HCT116 (cell line): Measurements from ENCODE around the gene TPK1. TPM values are rescaled to one million over a fixed set of nuclear protein-coding genes. Genes with fewer than 3 reads are reported as not detected.

Source experiments
- ATAC-seq: fragments of 200-7000 bp; cut with Tn5 transposase; 2 replicates; pipeline ENCODE4 v1.9.1; 2020; ENCODE audit warnings: mild to moderate bottlenecking, moderate library complexity
- BruUV-seq: library from RNA; stranded (reverse); fragments of 400-500 nt; replicated peaks from 2 replicates; lab custom pipeline; 2021; lab: Mats Ljungman, UMichigan
- CTCF ChIA-PET: fragments of 300-600 bp; sonication (Branson Sonifier 250); formaldehyde crosslinking; loops from one replicate; lab custom pipeline; 2021; ENCODE audit warnings: antibody characterized with exemption; lab: Charles Lee
- POLR2A ChIA-PET: fragments of 300-600, 350-600 bp; sonication (Branson Sonifier 250); formaldehyde crosslinking; loops from one replicate; lab custom pipeline; 2021; ENCODE audit warnings: antibody characterized with exemption; lab: Charles Lee
- RAD21 ChIA-PET, 2 experiments: fragments of 300-600 bp; sonication (Branson Sonifier 250); formaldehyde crosslinking; loops; one replicate each; lab custom pipeline; 2023; ENCODE audit warnings: low total read pairs in 2 of 2; ENCODE audit not compliant: uncharacterized antibody in 2 of 2, unreplicated experiment in 2 of 2, low non-redundant PET in 1 of 2; lab: Charles Lee
- DNase-seq: peaks from one replicate; pipeline ENCODE4 v3.0.0-alpha.2; 2010; ENCODE audit warnings: low read depth, low spot score
- H2AFZ ChIP-seq: fragments of 200-600 bp; shearing (Covaris generic), sonication (generic); 2 replicates; pipeline ENCODE4 v1.6.1; 2017; ENCODE audit warnings: low read depth, mixed run types, mixed read lengths, antibody characterized with exemption, low read length; ENCODE audit not compliant: poor library complexity, severe bottlenecking
- H3K27ac ChIP-seq: 2 replicates; pipeline ENCODE4 v1.5.1; 2012; ENCODE audit warnings: low read depth, low read length
- H3K27me3 ChIP-seq: fragments of 200-600 bp; sonication (generic); 2 replicates; pipeline ENCODE4 v1.6.1; 2016; ENCODE audit warnings: mixed run types, low read length, mixed read lengths; ENCODE audit not compliant: insufficient read depth
- H3K36me3 ChIP-seq, 2 experiments: fragments of 200-500 bp in 1 of 2; fragments of 200-600 bp in 1 of 2; sonication (Bioruptor generic) in 1 of 2; sonication (generic) in 1 of 2; 2 replicates each; pipeline versions ENCODE4 v1.5.1 to v1.6.1; 2014 to 2016; ENCODE audit warnings: low read length in 2 of 2, inconsistent platforms in 1 of 2, mixed read lengths in 1 of 2, mixed run types in 1 of 2; ENCODE audit not compliant: insufficient read depth in 2 of 2, control insufficient read depth in 1 of 2
- H3K4me1 ChIP-seq, 2 experiments: fragments of 200-600 bp in 1 of 2; sonication (generic) in 1 of 2; 2 replicates each; pipeline versions ENCODE4 v1.5.1 to v1.6.1; 2012 to 2017; ENCODE audit warnings: low read length in 2 of 2, inconsistent platforms in 1 of 2, mild to moderate bottlenecking in 1 of 2, mixed read lengths in 1 of 2, mixed run types in 1 of 2, moderate library complexity in 1 of 2; ENCODE audit not compliant: insufficient read depth in 2 of 2, control insufficient read depth in 1 of 2
- H3K4me2 ChIP-seq: fragments of 200-600 bp; sonication (generic); 2 replicates; pipeline ENCODE4 v1.6.1; 2017; ENCODE audit warnings: mixed run types, low read length, mixed read lengths
- H3K4me3 ChIP-seq, 2 experiments: fragments of 200-600 bp in 1 of 2; sonication (generic) in 1 of 2; replicated peaks in 1 of 2; 2 replicates each; pipeline ENCODE4 v1.5.1; 2011 to 2016; ENCODE audit warnings: low read length in 2 of 2, control low read depth in 1 of 2, low read depth in 1 of 2, mild to moderate bottlenecking in 1 of 2, mixed read lengths in 1 of 2, mixed run types in 1 of 2
- H3K79me2 ChIP-seq: fragments of 200-600 bp; sonication (generic); 2 replicates; pipeline ENCODE4 v1.6.1; 2017; ENCODE audit warnings: mild to moderate bottlenecking, mixed run types, low read length, moderate library complexity, mixed read lengths; ENCODE audit not compliant: insufficient read depth
- H3K9ac ChIP-seq: fragments of 200-600 bp; sonication (generic); 2 replicates; pipeline ENCODE4 v1.6.1; 2016; ENCODE audit warnings: low read length, mixed read lengths
- H3K9me2 ChIP-seq: fragments of 200-600 bp; sonication (generic), shearing (Covaris generic); 2 replicates; pipeline ENCODE4 v1.6.1; 2017; ENCODE audit warnings: mixed run types, mild to moderate bottlenecking, moderate library complexity; ENCODE audit not compliant: insufficient read depth
- H3K9me3 ChIP-seq, 2 experiments: fragments of 200-500 bp in 1 of 2; fragments of 200-600 bp in 1 of 2; sonication (Bioruptor generic) in 1 of 2; sonication (generic) in 1 of 2; 2 replicates each; pipeline ENCODE4 v1.6.1; 2014 to 2017; ENCODE audit warnings: low read length in 2 of 2, mixed read lengths in 2 of 2, inconsistent platforms in 1 of 2, low read depth in 1 of 2, mild to moderate bottlenecking in 1 of 2, mixed run types in 1 of 2, moderate library complexity in 1 of 2; ENCODE audit not compliant: control insufficient read depth in 1 of 2, insufficient read depth in 1 of 2
- H4K20me1 ChIP-seq: fragments of 200-600 bp; sonication (generic), shearing (Covaris generic); 2 replicates; pipeline ENCODE4 v1.6.1; 2017; ENCODE audit warnings: mixed run types, mild to moderate bottlenecking, moderate library complexity; ENCODE audit not compliant: insufficient read depth
- CBX3 ChIP-seq: IDR thresholded peaks from 2 replicates; pipeline ENCODE4 v1.6.1; 2012; ENCODE audit warnings: low read depth
- CEBPB ChIP-seq: IDR thresholded peaks from 2 replicates; pipeline ENCODE4 v1.6.1; 2012; ENCODE audit warnings: low read depth
- ELF1 ChIP-seq: IDR thresholded peaks from 2 replicates; pipeline ENCODE4 v1.6.1; 2012; ENCODE audit warnings: low read depth, borderline replicate concordance
- FOSL1 ChIP-seq: IDR thresholded peaks from 2 replicates; pipeline ENCODE4 v1.6.1; 2012; ENCODE audit warnings: low read depth
- JUND ChIP-seq: IDR thresholded peaks from 2 replicates; pipeline ENCODE4 v1.6.1; 2012
- POLR2A ChIP-seq: IDR thresholded peaks from 2 replicates; pipeline ENCODE4 v1.7.0; 2011; ENCODE audit warnings: borderline replicate concordance; ENCODE audit not compliant: insufficient read depth, insufficient read length; ENCODE audit errors: extremely low read depth
- POLR2AphosphoS5 ChIP-seq: IDR thresholded peaks from 2 replicates; pipeline ENCODE4 v1.6.1; 2011; ENCODE audit warnings: mild to moderate bottlenecking, low read depth, low read length, moderate library complexity
- RAD21 ChIP-seq: IDR thresholded peaks from 2 replicates; pipeline ENCODE4 v1.6.1; 2012; ENCODE audit warnings: low read depth, mild to moderate bottlenecking
- SIN3A ChIP-seq: IDR thresholded peaks from 2 replicates; pipeline ENCODE4 v1.6.1; 2012; ENCODE audit warnings: low read depth
- ZFX ChIP-seq: fragments of 450-650 bp; IDR thresholded peaks from 2 replicates; pipeline ENCODE4 v1.6.1; 2017
- ZNF274 ChIP-seq: fragments of 200-500 bp; sonication (Bioruptor generic); IDR thresholded peaks from 2 replicates; pipeline ENCODE4 v1.6.1; 2014; ENCODE audit warnings: mild to moderate bottlenecking, low read depth, low read length, inconsistent platforms
- intact Hi-C: fragments of 100-400 bp; cut with micrococcal nuclease; formaldehyde crosslinking; loops from 2 replicates; pipeline ENCODE4 v1.10.0; 2022
- total RNA-seq: library from RNA; stranded (reverse); gene quantifications from one replicate; pipeline ENCODE4 v1.2.1, GENCODE V29; 2021; ENCODE audit not compliant: unreplicated experiment
- TF ChIP-seq, protein P1 (sequence below): IDR thresholded peaks from 2 replicates; pipeline ENCODE4 v1.6.1; 2012
- TF ChIP-seq, protein P2 (sequence below): IDR thresholded peaks from 2 replicates; pipeline ENCODE4 v1.6.1; 2012; ENCODE audit warnings: low read depth
- TF ChIP-seq, protein P3 (sequence below): IDR thresholded peaks from 2 replicates; pipeline ENCODE4 v1.6.1; 2012
- TF ChIP-seq, protein P4 (sequence below): IDR thresholded peaks from 2 replicates; pipeline ENCODE4 v1.6.1; 2011; ENCODE audit warnings: mild to moderate bottlenecking, low read length, moderate library complexity; ENCODE audit not compliant: insufficient replicate concordance; ENCODE audit errors: extremely low read depth

TPK1 gene
- total RNA-seq, 1 experiment from 2014 or later = 5.4 TPM

DNA sequence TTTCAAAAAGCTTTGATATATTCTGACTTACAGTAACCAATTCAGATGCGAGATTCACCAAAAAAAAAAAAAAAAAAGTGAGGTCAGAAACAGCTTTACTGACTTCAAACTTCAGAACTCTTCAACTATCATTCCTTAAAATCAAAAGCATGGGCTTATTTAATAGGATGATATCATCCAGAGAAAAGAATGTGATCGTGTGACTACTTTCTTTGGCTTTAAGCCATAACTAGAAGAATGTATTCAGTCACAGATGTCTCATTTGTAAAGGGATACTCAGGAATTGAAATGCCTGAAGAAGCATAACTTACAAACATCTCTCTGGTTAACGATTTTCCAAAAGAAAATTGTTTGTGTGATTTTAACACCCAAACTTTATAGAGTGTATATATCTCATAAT, 11.5 kb downstream of the TPK1 start:
- H3K9ac ChIP-seq = no peak overlapping the region
- H3K4me1 ChIP-seq = peaks cover 3 to 15% of the 10 kb centered on the region in 2 experiments; a peak in 3 of 4 replicates
- intact Hi-C loops = no loop called here
- no peaks in the 10 kb centered on the region for H3K27me3 ChIP-seq
- H3K4me2 ChIP-seq = no peak overlapping the region
- H3K27ac ChIP-seq = no peak overlapping the region
- H3K79me2 ChIP-seq = no peaks in the 10 kb centered on the region
- no peak overlapping the region for H3K4me3 ChIP-seq
- TF ChIP-seq, protein P1, sequence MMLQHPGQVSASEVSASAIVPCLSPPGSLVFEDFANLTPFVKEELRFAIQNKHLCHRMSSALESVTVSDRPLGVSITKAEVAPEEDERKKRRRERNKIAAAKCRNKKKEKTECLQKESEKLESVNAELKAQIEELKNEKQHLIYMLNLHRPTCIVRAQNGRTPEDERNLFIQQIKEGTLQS = no peak
- TF ChIP-seq ZNF274 = no peak
- TF ChIP-seq, protein P2, sequence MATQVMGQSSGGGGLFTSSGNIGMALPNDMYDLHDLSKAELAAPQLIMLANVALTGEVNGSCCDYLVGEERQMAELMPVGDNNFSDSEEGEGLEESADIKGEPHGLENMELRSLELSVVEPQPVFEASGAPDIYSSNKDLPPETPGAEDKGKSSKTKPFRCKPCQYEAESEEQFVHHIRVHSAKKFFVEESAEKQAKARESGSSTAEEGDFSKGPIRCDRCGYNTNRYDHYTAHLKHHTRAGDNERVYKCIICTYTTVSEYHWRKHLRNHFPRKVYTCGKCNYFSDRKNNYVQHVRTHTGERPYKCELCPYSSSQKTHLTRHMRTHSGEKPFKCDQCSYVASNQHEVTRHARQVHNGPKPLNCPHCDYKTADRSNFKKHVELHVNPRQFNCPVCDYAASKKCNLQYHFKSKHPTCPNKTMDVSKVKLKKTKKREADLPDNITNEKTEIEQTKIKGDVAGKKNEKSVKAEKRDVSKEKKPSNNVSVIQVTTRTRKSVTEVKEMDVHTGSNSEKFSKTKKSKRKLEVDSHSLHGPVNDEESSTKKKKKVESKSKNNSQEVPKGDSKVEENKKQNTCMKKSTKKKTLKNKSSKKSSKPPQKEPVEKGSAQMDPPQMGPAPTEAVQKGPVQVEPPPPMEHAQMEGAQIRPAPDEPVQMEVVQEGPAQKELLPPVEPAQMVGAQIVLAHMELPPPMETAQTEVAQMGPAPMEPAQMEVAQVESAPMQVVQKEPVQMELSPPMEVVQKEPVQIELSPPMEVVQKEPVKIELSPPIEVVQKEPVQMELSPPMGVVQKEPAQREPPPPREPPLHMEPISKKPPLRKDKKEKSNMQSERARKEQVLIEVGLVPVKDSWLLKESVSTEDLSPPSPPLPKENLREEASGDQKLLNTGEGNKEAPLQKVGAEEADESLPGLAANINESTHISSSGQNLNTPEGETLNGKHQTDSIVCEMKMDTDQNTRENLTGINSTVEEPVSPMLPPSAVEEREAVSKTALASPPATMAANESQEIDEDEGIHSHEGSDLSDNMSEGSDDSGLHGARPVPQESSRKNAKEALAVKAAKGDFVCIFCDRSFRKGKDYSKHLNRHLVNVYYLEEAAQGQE = no peak
- TF ChIP-seq POLR2A = no peak
- no peak for TF ChIP-seq SIN3A
- TF ChIP-seq ZFX = no peak
- TF ChIP-seq RAD21 = no peak
- no peak for TF ChIP-seq CEBPB
- TF ChIP-seq ELF1 = no peak
- no peak for TF ChIP-seq POLR2AphosphoS5
- TF ChIP-seq JUND = no peak
- TF ChIP-seq FOSL1 = no peak
- TF ChIP-seq, protein P3, sequence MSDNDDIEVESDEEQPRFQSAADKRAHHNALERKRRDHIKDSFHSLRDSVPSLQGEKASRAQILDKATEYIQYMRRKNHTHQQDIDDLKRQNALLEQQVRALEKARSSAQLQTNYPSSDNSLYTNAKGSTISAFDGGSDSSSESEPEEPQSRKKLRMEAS = no peak
- TF ChIP-seq, protein P4, sequence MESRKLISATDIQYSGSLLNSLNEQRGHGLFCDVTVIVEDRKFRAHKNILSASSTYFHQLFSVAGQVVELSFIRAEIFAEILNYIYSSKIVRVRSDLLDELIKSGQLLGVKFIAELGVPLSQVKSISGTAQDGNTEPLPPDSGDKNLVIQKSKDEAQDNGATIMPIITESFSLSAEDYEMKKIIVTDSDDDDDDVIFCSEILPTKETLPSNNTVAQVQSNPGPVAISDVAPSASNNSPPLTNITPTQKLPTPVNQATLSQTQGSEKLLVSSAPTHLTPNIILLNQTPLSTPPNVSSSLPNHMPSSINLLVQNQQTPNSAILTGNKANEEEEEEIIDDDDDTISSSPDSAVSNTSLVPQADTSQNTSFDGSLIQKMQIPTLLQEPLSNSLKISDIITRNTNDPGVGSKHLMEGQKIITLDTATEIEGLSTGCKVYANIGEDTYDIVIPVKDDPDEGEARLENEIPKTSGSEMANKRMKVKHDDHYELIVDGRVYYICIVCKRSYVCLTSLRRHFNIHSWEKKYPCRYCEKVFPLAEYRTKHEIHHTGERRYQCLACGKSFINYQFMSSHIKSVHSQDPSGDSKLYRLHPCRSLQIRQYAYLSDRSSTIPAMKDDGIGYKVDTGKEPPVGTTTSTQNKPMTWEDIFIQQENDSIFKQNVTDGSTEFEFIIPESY = no peak
- no peak for TF ChIP-seq CBX3
- CTCF ChIA-PET = no interaction called here
- no peaks in the 10 kb centered on the region for H3K9me2 ChIP-seq
- RAD21 ChIA-PET = no interaction called here
- no peaks in the 10 kb centered on the region for H3K36me3 ChIP-seq
- POLR2A ChIA-PET = no interaction called here
- H4K20me1 ChIP-seq = no peaks in the 10 kb centered on the region
- no TSS peak for BruUV-seq
- no peaks in the 10 kb centered on the region for H3K9me3 ChIP-seq
- no peak overlapping the region for H2AFZ ChIP-seq
- DNase-seq (no peak), ATAC-seq (no peak)
